Activated naive CD4-positive, alpha-beta T cell treated with anti-CD3 and anti-CD28 coated beads, Interleukin-2, amount 50 U/mL, for 72 hours (primary cell): Measurements from ENCODE around the gene SULT1B1. TPM values are rescaled to one million over a fixed set of nuclear protein-coding genes. Genes with fewer than 3 reads are reported as not detected.
"Not testable (repeated sequence)": the region's sequence is repeated elsewhere in the genome, so short reads cannot be mapped to it uniquely, and the experiment has no call there.

Source experiments
- ATAC-seq, 2 donors: fragments of 150-1000 bp; cut with Tn5 transposase; 2 replicates each; pipeline ENCODE4 v1.10.0; 2021; ENCODE audit warnings: mild to moderate bottlenecking in 2 of 2, moderate library complexity in 2 of 2
- DNase-seq, 2 donors: peaks; one replicate each; pipeline ENCODE4 v3.0.0; 2021 to 2022; ENCODE audit warnings: low spot score in 2 of 2
- H3K27ac Mint-ChIP-seq, 2 donors: one replicate each; pipeline ENCODE4 v1.8.0; 2022; ENCODE audit warnings: mild to moderate bottlenecking in 2 of 2, mixed read lengths in 2 of 2
- H3K36me3 Mint-ChIP-seq, 2 donors: one replicate each; pipeline ENCODE4 v1.8.0; 2022; ENCODE audit warnings: mixed read lengths in 2 of 2
- H3K9me3 Mint-ChIP-seq, 2 donors: one replicate each; pipeline ENCODE4 v1.8.0; 2022; ENCODE audit warnings: mixed read lengths in 2 of 2
- total RNA-seq, 2 donors: library from RNA; stranded (reverse); gene quantifications; one replicate each; pipeline ENCODE4 v1.2.3, GENCODE V29; 2022

Gene SULT1B1
- 1 to 10 TPM; 2.4 to 3.2 TPM for total RNA-seq

GRCh38 chr4:69760455-69760854 is at the start of gene SULT1B1:
TSS of gene SULT1B1 (minus strand) at chr4:69760620. CDS start at chr4:69755217, 5,403 bp downstream.
- Mint-ChIP-seq H3K36me3 (peaks cover 7 to 8% of the 10 kb centered on the region in 2 donors), H3K27ac (peak within 1 kb of the TSS; percentile 70 to 96), H3K9me3 (no peaks in the 10 kb centered on the region)
- ATAC-seq (peak; percentile 90 to 92), DNase-seq (peak; percentile 12 to 56)

DNA sequence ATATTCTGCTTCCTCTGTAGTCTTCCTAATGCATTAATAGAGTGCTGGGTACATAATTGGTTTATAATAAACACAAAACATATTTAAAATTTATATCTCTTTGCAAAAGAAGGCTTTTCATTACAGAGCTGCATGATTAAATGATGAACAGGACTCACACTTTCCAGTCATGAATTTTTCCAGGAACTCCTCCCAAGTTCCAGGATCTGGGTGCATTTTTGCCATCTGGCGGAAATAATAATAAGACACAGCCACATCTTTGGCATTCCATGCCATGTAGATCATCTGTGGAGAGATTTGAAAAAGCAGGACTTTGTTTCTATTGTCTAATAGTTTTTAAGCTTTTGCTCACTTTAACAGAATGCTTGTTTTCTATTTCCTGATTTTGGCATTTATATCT is 40.2 kb upstream of the SULT1B1 start:
- Mint-ChIP-seq H3K9me3 (peaks cover 0 to 7% of the 10 kb centered on the region in 2 donors), H3K36me3 (peaks cover 0 to 11% of the 10 kb centered on the region in 2 donors), H3K27ac (no peak overlapping the region)
- DNase-seq (no peak), ATAC-seq (no peak)

- DNase-seq (no peak), ATAC-seq (no peak)
- no peak overlapping the region for H3K27ac Mint-ChIP-seq
- H3K9me3 Mint-ChIP-seq = peaks cover 0 to 7% of the 10 kb centered on the region in 2 donors
- H3K36me3 Mint-ChIP-seq = peaks cover 0 to 11% of the 10 kb centered on the region in 2 donors
These were observed 38.9 kb upstream of the SULT1B1 start for GRCh38 chr4:69799337-69799736.

DNA sequence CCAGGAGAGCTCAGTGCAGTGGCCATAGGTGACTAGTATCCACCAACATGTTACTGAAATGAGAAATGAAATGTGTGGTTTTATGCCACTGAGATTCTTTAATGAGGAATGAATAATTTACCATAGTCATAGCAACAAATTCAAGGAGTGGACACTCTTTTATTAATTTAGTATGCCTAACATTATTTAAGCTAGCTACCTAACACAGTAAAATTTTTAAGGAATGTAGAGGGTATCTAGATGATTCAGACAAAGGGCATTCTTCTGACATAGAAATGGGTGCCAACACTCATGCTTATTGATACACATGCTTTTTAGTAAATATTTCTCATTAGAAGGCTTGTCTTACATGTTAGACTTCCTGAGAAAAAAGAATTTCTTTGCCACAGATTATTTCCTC is 33.3 kb upstream of the SULT1B1 start:
- H3K36me3 Mint-ChIP-seq = peaks cover 0 to 5% of the 10 kb centered on the region in 2 donors
- no peak for DNase-seq
- no peak overlapping the region for H3K27ac Mint-ChIP-seq
- peaks cover 0 to 5% of the 10 kb centered on the region in 2 donors for H3K9me3 Mint-ChIP-seq
- no peak for ATAC-seq

- peak in 1 of 2 donors; percentile 53 for ATAC-seq
These were observed 27.5 kb upstream of the SULT1B1 start for GRCh38 chr4:69787879-69788278.

GRCh38 chr4:69786547-69786946 is 26.1 kb upstream of the SULT1B1 start:
- ATAC-seq (no peak), DNase-seq (no peak)
- Mint-ChIP-seq H3K36me3 (peaks cover 8 to 12% of the 10 kb centered on the region in 2 donors), H3K27ac (no peak overlapping the region), H3K9me3 (peaks cover 0 to 6% of the 10 kb centered on the region in 2 donors)

More at GRCh38 chr4:69787879-69788278, 27.5 kb upstream of the SULT1B1 start:
- Mint-ChIP-seq H3K27ac (no peak overlapping the region), H3K36me3 (peaks cover 0 to 4% of the 10 kb centered on the region in 2 donors), H3K9me3 (no peaks in the 10 kb centered on the region)
- DNase-seq = no peak

GRCh38 chr4:69785211-69785831 is 24.9 kb upstream of the SULT1B1 start:
- Mint-ChIP-seq H3K27ac (no peak overlapping the region), H3K36me3 (peaks cover 8 to 12% of the 10 kb centered on the region in 2 donors), H3K9me3 (peaks cover 0 to 6% of the 10 kb centered on the region in 2 donors)
- ATAC-seq = no peak
- DNase-seq = no peak

DNA sequence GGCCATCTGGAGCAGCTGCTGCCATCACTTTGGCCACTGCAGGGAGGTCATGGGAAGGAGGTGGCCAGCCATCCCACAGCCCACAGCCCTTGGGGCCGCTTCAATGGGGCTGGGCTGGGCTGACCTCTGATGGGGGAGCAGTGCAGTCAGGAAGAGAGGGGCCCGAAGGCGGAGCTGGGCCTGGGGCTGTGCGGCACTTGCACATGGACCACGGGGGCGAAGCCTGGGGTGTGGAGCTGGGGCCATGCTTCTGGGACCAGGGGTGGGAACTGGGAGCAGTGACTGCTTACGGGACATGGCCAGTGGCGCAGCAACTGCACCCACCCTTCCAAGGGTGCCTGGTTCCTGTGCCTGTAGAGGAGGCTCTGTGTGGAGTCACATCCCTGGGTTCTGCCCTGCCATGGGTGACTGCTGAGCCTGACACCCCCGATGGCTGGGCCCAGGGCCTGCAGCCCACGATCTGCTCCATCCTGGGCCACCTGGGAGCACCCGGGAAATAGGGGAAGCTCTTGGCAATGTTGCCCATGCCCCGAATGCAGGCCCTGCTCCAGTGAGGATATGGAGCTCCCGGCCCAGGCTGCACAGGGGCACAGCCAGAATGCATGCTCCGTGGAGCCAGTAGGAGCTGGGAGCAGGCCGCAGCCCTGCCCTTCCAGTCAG is 22.4 kb upstream of the SULT1B1 start:
- DNase-seq (no peak), ATAC-seq (no peak)
- peak overlapping the region in 1 of 2 donors; percentile 55 for H3K27ac Mint-ChIP-seq
- peaks cover 0 to 6% of the 10 kb centered on the region in 2 donors for H3K9me3 Mint-ChIP-seq
- H3K36me3 Mint-ChIP-seq = peaks cover 8 to 12% of the 10 kb centered on the region in 2 donors

GRCh38 chr4:69781458-69782418 is 21.3 kb upstream of the SULT1B1 start:
- DNase-seq (no peak), ATAC-seq (no peak)
- Mint-ChIP-seq H3K9me3 (peaks cover 0 to 6% of the 10 kb centered on the region in 2 donors), H3K36me3 (peaks cover 8 to 12% of the 10 kb centered on the region in 2 donors), H3K27ac (no peak overlapping the region)

DNA sequence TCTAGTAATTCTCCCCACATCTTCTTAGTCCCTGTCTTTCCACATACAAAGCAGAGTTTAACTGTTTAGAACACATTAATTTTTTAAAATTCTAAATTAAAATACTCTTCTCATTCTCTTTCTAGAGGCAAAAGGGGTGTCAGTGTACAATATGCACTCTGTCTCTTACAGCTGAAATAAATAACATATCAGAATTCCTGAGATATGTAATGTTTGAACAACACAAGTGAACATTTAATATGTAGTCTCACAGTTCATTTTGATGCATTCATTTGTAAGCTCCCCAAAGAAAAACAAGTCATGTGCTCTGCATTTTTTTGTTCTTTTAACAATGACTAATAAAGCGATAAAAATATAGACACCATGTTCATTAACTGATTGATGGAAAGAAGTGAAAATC is 19.7 kb upstream of the SULT1B1 start:
- ATAC-seq (no peak), DNase-seq (no peak)
- peaks cover 0 to 6% of the 10 kb centered on the region in 2 donors for H3K9me3 Mint-ChIP-seq
- H3K27ac Mint-ChIP-seq = no peak overlapping the region
- peaks cover 8 to 12% of the 10 kb centered on the region in 2 donors for H3K36me3 Mint-ChIP-seq

GRCh38 chr4:69776696-69777095 is 16.3 kb upstream of the SULT1B1 start:
- DNase-seq (no peak), ATAC-seq (no peak)
- no peak overlapping the region for H3K27ac Mint-ChIP-seq
- H3K9me3 Mint-ChIP-seq = no peaks in the 10 kb centered on the region
- no peaks in the 10 kb centered on the region for H3K36me3 Mint-ChIP-seq

DNA sequence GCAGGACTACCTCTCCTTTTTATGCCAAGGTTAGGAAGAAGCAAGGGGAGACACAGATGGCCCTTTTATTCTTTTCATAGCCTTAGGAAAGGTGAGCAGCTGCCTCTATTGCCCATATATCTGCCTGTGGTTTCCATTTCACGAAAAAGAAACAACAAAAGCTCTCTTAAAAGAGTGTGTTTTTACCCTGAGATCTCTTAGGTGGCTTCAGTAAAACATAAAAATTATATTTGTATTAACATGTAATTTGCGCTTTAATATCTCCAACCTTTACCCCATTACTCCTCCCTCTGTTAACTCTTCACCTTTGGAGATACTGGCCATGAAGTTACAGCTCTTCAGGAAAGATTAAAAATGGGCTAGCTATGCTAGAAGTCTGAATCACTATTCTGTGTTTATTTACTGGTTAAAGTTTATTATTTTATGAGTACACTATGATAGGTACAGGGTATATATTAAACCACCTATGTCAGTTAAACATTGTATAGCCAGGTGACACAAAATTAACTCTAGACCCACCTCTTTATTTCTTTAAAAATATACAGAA is 15.0 kb upstream of the SULT1B1 start:
- ATAC-seq (no peak), DNase-seq (no peak)
- H3K9me3 Mint-ChIP-seq = no peaks in the 10 kb centered on the region
- no peaks in the 10 kb centered on the region for H3K36me3 Mint-ChIP-seq
- H3K27ac Mint-ChIP-seq = no peak overlapping the region

DNA sequence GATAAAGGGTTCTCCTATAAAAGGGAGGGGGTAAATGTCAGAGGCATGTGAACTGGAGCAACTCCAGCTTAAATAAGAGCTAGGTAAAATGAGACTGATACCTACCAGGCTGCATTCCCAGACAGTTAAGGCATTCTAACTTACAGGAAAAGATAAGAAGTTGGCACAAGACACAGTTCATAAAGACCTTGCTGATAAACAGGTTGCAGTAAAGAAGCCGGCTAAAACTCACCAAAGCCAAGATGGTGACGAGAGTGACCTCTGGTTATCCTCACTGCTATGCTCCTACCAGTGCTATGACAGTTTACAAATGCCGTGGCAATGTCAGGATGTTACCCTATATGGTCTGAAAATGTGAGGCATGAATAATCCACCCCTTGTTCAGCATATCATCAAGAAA is 13.1 kb upstream of the SULT1B1 start:
- DNase-seq = no peak
- H3K9me3 Mint-ChIP-seq = peaks cover 0 to 3% of the 10 kb centered on the region in 2 donors
- H3K27ac Mint-ChIP-seq = no peak overlapping the region
- H3K36me3 Mint-ChIP-seq = no peaks in the 10 kb centered on the region
- no peak for ATAC-seq

GRCh38 chr4:69768554-69768953 is 8.1 kb upstream of the SULT1B1 start:
- not testable (repeated sequence) for DNase-seq, H3K36me3 Mint-ChIP-seq, H3K27ac Mint-ChIP-seq, H3K9me3 Mint-ChIP-seq, ATAC-seq

DNA sequence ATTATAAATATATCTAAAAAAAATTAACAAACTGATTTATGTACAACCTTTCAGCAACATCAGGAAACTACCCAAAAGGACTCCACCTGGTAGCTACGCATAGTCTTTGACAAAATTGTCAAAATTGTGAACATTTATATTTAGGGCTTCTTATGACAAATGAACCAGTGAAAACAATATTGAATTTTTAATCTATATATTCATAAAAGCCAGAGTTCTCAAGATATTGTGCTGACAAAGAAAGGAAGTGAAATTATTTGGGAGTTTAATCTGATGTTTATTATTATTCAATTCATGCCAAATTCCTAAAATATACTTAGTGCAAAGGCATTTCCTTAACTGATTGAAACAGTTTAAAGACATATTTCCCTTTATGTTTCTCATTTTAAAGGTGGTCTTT is 5.3 kb upstream of the SULT1B1 start:
- ATAC-seq (no peak), DNase-seq (no peak)
- Mint-ChIP-seq H3K36me3 (no peaks in the 10 kb centered on the region), H3K27ac (no peak overlapping the region), H3K9me3 (peaks cover 0 to 3% of the 10 kb centered on the region in 2 donors)

DNA sequence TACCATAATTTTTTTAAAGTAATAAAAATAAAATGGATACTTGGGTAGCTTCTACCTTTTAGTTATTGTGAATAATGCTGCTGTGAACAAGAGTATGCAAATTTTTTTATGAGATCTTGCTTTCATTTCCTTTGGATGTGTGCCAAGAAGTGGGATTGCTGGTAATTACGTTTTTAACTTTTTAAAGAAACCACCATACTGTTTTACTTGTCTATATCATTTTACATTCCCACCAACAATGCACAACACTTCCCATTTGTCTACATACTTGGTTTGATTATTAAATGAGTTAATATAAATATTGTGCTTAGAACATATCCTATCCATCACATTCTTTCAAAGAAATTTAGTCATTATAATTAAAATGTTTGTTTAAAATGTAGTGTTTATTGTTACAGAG is 3.9 kb upstream of the SULT1B1 start:
- H3K9me3 Mint-ChIP-seq = peaks cover 0 to 3% of the 10 kb centered on the region in 2 donors
- peaks cover 3 to 4% of the 10 kb centered on the region in 2 donors for H3K36me3 Mint-ChIP-seq
- ATAC-seq (no peak), DNase-seq (no peak)
- H3K27ac Mint-ChIP-seq = no peak overlapping the region
